Activated CD8-positive, alpha-beta memory T cell treated with anti-CD3 and anti-CD28 coated beads for 24 hours (primary cell): Measurements from ENCODE around the gene TRIM67.

ENCODE experiments used
- DNase-seq: peaks from one replicate; pipeline ENCODE4 v3.0.0-alpha.2; 2020

TRIM67 gene

GRCh38 chr1:231159202-231159962, 2.5 kb upstream of the TRIM67 start:
- no peak for DNase-seq

DNA sequence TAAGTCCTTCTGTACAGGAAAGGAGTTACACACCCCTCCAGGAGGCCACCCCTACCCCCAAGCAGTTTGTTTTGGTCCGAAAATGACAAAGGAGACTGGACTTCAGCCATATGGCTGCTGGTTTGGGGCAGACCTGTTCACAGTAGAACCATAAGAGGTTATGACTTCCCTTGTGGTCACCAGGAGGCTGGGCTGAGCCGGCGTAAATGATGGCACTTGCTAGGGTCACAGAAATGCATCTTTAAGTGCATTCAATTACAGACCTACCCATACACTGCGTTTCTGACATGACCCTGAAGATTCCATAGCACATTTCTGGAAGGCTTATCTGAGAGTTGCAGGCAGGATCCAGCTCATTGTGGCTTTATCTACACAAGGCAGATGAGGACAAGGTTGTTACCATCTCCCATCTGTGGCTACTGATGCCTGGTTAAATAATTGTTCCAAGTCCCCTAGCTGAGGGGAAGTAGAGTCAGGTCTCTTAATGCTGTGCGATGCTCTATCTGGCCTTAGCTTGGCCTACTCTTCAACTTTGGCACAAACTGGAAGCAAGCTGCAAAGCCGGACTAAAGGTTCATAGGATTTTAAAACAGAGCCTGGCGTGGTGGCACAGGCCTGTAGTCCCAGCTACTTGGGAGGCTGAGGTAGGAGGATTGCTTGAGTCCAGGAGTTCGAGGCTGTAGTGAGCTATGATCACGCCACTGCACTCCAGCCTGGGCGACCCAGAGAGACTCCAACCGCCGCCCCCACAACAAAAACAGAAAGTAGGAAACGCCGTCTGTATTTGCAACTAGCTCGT, 1.7 kb upstream of the TRIM67 start:
- DNase-seq: no peak

- no peak for DNase-seq
Observed at GRCh38 chr1:231160895-231161666, 777 bp upstream of the TRIM67 start.

DNA sequence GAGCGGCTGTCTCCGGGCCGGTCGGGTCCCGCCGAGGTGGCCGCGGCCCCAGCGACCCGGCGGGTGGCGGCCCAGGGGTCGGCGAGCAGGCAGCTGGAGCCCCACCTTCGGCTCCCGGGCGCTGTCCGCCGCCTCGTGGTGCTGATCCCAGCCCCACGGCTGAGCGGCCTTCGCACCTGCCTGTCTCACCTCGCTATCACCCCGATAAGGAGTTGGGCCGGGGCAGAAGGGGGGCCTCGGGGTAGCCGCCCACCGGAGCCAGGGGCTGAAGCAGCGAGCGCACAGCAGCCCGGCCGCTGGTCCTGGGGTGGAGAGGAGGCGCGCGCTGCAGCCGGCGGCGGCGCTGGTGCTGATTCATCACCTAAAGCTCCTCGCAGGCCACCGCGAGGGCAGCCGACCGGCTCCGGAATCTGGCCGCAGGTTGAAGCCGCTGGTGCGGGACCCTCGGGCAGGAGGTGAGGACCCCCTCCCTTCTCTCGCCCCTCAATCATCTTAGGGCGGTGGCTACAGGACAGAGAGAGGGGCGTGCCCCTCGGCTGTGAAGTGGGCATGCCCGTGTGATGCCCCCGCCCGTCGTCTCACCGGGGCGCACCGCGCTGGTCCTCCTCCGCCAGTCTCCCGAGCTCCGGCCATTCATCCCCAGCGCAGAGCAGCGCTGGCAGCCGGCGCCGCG, 575 bp downstream of the TRIM67 start:
- DNase-seq: peak; percentile 70

DNA sequence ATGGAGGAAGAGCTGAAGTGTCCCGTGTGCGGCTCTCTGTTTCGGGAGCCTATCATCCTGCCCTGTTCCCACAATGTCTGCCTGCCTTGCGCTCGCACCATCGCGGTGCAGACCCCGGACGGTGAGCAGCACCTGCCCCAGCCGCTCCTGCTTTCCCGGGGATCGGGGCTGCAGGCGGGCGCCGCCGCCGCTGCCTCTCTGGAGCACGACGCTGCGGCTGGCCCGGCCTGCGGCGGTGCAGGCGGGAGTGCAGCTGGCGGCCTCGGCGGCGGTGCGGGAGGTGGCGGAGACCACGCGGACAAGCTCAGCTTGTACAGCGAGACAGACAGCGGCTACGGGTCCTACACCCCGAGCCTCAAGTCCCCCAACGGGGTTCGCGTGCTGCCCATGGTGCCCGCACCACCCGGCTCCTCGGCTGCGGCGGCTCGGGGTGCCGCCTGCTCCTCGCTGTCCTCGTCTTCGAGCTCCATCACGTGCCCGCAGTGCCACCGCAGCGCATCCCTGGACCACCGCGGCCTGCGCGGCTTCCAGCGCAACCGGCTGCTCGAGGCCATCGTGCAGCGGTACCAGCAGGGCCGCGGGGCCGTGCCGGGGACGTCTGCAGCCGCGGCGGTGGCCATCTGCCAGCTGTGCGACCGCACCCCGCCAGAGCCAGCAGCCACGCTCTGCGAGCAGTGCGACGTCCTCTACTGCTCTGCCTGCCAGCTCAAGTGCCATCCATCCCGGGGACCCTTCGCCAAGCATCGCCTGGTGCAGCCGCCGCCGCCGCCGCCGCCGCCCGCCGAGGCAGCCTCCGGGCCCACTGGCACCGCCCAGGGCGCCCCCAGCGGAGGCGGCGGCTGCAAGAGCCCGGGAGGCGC, 1.3 kb downstream of the TRIM67 start:
- DNase-seq: no peak

DNA sequence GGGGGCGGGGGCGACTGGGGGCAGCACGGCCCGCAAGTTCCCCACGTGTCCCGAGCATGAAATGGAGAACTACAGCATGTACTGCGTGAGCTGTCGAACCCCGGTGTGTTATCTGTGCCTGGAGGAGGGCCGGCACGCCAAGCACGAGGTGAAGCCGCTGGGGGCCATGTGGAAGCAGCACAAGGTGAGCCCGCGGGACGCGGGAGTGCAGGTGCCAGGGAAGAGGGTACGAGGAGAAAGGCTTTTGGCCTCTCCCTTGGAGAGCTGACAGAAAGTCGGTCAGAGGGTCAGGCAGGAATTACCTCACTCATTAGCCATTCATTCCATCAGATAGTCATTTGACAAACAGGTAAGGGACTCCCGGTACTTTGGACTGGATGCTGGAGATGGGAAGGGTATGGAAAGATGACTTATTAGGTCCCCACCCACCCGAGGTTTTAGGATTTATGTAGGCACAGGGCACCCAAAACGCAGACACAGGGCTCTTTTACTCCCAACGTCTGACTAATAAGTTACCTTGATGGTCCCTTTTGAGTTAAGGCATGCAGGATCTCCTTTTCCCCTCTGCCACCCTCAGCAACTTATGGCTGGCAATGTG, 2.1 kb downstream of the TRIM67 start:
- DNase-seq: no peak

DNA sequence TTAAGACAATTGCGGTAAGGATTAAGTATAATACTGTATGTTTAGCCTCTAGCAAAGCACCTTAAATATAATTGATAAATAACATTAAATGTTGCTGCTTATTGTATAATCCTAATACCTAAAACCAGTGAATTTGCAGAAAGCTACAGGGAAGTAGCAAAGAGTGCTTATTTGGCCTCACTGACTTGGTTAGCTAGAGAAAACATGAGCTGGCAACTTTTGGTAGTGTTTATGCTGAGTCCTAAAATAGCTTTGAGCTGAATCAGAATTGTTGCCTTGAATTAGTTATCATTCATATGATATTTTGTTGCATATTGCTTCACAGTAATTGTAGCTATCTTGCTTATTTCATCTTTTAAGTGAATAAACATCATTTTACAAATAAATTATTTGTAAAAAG, 3.5 kb downstream of the TRIM67 start:
- DNase-seq: no peak

GRCh38 chr1:231166398-231166797, 4.5 kb downstream of the TRIM67 start:
- no peak for DNase-seq

GRCh38 chr1:231170875-231171274, 9.0 kb downstream of the TRIM67 start:
- DNase-seq: no peak

DNA sequence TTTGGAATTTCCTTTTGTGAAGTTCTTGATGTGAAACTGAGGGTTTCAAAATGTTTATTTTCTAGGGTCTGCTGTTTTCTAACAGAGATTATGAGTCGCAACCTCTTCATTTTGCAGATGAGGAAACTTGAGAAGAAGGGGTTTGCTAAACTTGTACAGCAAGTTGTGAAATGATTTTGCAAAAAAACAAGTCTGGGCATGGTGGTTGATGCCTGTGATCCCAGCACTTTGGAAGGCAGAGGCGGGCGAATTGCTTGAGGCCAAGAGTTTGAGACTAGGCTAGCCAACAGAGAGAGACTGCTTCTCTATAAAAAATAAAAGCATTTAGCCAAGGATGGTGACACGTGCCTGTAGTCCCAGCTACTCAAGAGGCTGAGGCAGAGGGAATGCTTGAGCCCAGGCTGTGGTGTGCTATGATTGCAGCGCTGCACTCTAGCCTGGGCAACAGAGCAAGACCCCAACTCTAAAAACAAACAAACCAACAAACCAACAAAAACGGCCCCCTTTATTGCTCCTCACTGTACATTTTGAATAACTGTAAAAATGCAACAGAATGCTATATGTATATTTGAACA, 9.9 kb downstream of the TRIM67 start:
- no peak for DNase-seq

DNA sequence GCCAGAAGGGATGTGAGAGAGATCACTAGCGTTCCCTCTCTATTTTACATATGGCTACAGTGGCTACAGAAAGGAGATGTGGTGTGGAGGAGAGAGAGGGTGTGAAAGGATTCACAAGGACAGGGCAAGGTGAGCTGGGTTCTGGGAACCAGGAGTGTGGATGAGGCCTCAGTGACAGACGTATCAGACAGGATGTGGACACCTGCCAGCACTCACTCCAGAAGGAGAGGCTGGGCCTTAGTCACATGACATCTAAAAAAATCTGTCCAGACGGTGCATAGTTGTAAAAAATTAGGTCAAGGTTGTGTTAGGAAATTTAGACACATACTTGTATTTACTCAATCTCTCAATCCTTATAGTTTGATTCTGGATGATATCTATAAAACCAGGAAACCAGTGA, 10.6 kb downstream of the TRIM67 start:
- no peak for DNase-seq

GRCh38 chr1:231176421-231176820, 14.6 kb downstream of the TRIM67 start:
- DNase-seq: no peak

- DNase-seq: no peak
Observed at GRCh38 chr1:231177226-231177625, 15.4 kb downstream of the TRIM67 start.

- DNase-seq: no peak
Observed at GRCh38 chr1:231177936-231178335, 16.1 kb downstream of the TRIM67 start.

- DNase-seq: no peak
Observed at GRCh38 chr1:231178970-231179369, 17.1 kb downstream of the TRIM67 start.

DNA sequence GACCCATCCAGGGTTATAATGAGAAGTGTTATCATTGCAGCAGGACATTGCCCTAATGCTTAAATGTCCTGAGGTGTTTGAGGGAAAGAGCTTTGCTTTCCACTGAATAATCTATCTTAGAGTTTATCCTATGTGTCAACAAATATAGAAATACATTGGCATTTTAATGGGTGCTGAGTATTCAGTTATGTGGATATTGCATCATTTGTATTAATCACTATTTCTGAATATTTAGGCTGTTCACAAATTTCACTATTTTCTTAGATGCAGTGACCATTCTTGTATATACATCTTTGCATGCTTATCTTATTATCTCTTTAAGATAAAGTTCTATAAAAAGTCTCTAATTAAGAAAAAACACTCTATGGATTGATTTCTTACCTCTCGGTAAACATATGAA, 18.2 kb downstream of the TRIM67 start:
- no peak for DNase-seq

- DNase-seq: no peak
Observed at GRCh38 chr1:231181271-231181670, 19.4 kb downstream of the TRIM67 start.

DNA sequence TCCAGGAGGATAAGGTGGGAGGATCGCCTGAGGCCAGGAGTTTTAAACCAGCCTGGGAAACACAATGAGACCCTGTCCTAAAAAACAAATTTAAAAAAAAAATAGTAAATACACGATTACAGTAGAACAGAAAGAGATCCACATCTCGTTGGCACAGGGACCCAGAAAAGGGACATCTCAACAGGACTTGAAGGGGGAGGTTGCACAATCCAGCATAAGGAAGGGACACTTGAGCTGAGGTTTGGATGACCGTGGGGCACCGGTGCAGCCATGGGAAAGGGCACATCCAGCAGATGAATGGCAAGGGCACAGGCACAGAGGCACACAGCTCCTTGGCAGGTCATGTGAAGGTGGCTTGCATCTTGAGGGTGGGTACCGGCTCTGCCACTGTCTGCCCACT, 20.5 kb downstream of the TRIM67 start:
- DNase-seq: no peak

DNA sequence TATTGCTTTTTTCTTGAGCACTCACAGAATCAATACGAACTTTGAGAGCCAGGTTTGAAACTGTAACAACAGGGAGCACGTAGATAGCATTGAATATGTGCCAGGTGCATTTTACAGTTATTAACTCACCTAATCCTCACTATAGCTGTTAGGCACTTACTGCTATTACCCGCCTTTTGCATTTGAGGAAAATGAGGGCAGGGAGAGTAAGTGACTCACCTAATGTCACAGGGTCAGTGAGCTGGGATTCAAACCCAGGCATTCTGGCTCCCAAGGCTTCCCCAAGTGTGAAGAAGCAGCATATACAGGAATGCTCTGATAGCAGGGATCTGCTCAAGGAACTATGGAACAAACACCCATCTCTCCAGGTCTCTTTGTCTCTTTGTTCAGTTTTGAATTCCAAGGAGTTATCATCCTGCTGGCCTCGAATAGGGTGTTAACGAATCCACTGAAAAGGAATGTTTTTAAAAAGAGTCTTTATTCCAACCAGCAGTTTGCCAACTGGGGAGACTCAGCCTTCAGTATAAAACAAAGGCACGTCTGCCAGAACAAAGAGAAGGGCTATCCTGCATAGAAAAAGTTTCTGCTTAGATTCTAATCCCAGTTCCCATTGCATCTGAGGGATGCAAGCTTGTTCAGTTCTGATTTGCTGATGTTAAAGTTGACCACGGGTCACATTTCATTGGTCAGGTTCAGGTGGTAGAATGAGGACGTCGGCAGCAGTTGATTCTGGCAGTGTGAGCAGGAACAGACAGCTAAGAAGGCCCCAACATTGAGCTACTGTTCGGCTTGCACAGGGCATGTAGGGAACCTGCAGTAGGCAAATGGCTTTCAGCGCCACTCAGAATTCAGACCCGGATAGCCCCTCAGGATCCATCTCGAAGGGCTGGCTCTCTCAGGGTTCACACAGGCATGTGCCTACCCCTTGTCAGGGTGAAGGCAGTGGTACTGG, 22.1 kb downstream of the TRIM67 start:
- DNase-seq: no peak

DNA sequence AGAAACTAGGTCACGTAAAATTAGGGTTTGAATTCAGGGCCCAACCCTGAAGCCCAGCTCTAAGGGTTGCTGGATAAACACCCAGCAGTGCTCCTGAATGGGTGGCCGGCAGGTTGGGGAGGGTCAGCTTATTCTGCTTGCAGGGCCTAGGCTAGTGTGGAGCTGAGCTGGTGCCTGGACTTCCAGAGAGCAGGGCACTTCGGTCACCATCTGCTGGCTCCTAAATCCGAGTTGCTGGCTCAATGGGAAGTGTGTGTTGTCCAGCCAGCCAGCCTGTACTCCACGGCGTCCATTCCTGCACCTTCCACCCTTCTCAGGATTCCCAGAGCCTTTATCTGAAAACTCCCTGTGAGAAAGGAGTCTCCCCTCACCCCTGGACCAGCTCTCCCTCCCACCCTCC, 23.0 kb downstream of the TRIM67 start:
- no peak for DNase-seq
